A673 (cell line): Measurements from ENCODE around the gene GALC.

Source experiments
- EZH2 ChIP-seq: fragments of 200-600 bp; sonication (generic); IDR thresholded peaks from 2 replicates; pipeline ENCODE4 v1.6.1; 2017; ENCODE audit warnings: borderline replicate concordance, low read depth, mild to moderate bottlenecking, mixed read lengths, antibody characterized with exemption, low read length; ENCODE audit not compliant: poor library complexity, severe bottlenecking
- TF ChIP-seq, protein P1 (sequence below): fragments of 300-800, 200-600 bp; sonication (generic); conservative IDR thresholded peaks from 2 replicates; pipeline ENCODE4 v1.5.1; 2017; ENCODE audit warnings: low read depth, mild to moderate bottlenecking, antibody characterized with exemption, low read length, moderate library complexity, mixed read lengths

DNA sequence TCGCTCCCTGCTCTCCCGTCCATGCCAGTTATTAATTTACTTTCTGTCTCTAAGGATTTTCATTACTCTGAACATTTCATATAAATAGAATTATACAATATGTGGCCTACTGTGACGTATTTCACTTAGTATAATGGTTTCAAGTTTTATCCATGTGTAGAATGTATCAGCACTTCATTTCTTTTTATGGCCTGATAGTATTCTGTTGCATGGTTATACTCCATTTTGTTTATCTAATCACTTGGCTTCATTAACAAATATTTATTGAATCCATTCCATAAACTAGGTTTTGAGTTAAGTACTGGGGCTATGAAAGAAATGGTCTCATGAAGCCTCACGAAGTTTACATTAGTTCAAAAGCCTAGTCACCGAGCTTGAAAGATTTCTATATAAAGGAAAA lies 19.5 kb upstream of the GALC start:
- no peak for TF ChIP-seq EZH2
- TF ChIP-seq, protein P1, sequence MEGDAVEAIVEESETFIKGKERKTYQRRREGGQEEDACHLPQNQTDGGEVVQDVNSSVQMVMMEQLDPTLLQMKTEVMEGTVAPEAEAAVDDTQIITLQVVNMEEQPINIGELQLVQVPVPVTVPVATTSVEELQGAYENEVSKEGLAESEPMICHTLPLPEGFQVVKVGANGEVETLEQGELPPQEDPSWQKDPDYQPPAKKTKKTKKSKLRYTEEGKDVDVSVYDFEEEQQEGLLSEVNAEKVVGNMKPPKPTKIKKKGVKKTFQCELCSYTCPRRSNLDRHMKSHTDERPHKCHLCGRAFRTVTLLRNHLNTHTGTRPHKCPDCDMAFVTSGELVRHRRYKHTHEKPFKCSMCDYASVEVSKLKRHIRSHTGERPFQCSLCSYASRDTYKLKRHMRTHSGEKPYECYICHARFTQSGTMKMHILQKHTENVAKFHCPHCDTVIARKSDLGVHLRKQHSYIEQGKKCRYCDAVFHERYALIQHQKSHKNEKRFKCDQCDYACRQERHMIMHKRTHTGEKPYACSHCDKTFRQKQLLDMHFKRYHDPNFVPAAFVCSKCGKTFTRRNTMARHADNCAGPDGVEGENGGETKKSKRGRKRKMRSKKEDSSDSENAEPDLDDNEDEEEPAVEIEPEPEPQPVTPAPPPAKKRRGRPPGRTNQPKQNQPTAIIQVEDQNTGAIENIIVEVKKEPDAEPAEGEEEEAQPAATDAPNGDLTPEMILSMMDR, result no peak
